Measurements from ENCODE around the gene CCR8. TPM values are rescaled to one million over a fixed set of nuclear protein-coding genes. Genes with fewer than 3 reads are reported as not detected.

The CCR8 gene
- total and polyA plus RNA-seq, 7 donors: not detected

DNA sequence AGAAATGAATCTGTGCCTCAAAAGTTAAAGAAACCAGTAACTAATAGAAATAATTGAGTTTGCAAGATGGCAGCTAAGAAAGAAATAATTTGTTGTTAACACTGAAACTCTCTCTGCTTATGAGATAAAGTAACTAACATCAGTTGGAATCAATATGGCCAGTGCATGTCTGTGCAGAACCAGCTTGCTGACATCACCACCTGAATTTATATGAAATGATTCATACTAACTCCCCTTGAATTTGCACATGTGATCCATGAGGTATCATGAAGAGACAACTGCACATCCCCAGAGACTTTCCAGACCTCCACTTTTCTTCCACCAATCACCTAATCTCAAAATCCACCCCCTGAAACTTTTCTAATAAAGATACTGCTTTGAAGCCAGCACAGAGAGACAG is 43.3 kb downstream of the CCR8 start:
- Histone ChIP-seq H3K9me3 (no peaks in the 10 kb centered on the region), H3K27ac (no peak overlapping the region), H3K4me1 (no peaks in the 10 kb centered on the region), H3K27me3 (ENCODE audit: insufficient read depth in 3 of 3, low read length in 2 of 3) (no peaks in the 10 kb centered on the region), H3K4me3 (no peak overlapping the region), H3K36me3 (ENCODE audit: insufficient read depth in 1 of 2, low read depth in 1 of 2) (no peaks in the 10 kb centered on the region)
- intact Hi-C loops (cut with DNase I): no loop called here
- no peak for DNase-seq
- ATAC-seq: no peak
- TF ChIP-seq, protein P1, sequence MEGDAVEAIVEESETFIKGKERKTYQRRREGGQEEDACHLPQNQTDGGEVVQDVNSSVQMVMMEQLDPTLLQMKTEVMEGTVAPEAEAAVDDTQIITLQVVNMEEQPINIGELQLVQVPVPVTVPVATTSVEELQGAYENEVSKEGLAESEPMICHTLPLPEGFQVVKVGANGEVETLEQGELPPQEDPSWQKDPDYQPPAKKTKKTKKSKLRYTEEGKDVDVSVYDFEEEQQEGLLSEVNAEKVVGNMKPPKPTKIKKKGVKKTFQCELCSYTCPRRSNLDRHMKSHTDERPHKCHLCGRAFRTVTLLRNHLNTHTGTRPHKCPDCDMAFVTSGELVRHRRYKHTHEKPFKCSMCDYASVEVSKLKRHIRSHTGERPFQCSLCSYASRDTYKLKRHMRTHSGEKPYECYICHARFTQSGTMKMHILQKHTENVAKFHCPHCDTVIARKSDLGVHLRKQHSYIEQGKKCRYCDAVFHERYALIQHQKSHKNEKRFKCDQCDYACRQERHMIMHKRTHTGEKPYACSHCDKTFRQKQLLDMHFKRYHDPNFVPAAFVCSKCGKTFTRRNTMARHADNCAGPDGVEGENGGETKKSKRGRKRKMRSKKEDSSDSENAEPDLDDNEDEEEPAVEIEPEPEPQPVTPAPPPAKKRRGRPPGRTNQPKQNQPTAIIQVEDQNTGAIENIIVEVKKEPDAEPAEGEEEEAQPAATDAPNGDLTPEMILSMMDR (IDR thresholded peaks at IDR 0.05): no peak

DNA sequence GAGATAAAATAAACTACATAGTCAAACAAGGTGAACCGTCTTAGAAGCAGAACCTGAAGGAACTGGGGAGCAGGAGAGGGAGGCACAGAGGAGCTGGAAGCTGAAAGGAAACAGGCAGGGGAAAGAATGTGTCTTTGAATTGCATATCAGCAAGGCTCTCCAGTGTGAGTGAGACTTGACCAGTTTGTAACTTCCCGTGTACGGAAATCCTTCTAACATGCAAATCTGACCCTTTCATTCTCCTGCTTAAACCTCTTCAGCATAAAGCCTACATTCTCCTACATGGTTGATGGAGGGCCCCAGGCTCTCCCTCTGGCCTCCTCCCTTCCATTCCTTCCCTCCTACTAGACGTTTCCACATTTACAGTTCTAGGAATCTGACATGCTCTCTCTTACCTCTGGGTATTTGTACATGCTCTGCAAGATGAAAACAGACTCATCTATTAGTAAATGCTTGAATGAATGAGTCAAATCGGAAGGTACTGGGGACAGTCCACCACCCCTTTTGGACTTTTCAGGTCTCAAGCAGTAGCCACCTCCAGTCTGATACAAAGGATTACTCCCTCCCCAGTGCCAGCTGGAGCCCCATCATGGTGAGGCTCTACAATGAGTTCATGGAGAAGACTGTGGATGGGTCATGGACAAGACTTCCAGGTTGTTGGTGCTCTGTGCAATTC is 47.6 kb downstream of the CCR8 start:
- H3K27ac ChIP-seq: no peak overlapping the region
- H3K4me3 ChIP-seq: no peak overlapping the region
- TF ChIP-seq, protein P1 (IDR thresholded peaks at IDR 0.05): no peak
- intact Hi-C loops (cut with DNase I): no loop called here
- H3K4me1 ChIP-seq: no peaks in the 10 kb centered on the region
- WGBS, 3 donors: 56 to 77% (median 73%) methylated on average over 5 of the region's 5 CpGs
- ATAC-seq (no peak), DNase-seq (no peak)
- H3K27me3 ChIP-seq (ENCODE audit: insufficient read depth in 3 of 3, low read length in 2 of 3): no peaks in the 10 kb centered on the region
- no peaks in the 10 kb centered on the region for H3K9me3 ChIP-seq
- no peaks in the 10 kb centered on the region for H3K36me3 ChIP-seq (ENCODE audit: insufficient read depth in 1 of 2, low read depth in 1 of 2)

DNA sequence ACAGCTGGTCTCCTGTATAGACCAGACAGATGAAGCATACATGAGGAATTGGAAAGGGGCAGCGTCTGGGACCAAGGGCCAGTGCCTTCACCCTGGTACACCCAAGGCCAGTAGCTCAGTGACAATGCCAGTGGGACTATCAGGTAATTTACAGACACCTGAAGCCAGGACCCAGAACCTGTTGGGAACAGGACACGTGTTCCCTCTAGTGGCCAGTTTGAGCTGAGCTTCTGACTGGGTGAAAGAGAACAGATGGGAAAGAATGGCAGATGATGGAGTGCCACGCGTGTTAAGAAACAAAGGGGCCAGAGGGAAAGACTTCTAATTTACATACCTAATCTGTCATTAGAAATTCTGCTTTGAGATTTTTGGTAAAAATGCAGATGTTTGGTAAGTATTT is 48.6 kb downstream of the CCR8 start:
- DNase-seq (no peak), ATAC-seq (no peak)
- H3K4me1 ChIP-seq: peaks cover 7% of the 10 kb centered on the region
- H3K27ac ChIP-seq: no peak overlapping the region
- WGBS, 3 donors: 40 to 48% (median 48%) methylated on average over 4 of the region's 4 CpGs
- intact Hi-C loops (cut with DNase I): no loop called here
- H3K9me3 ChIP-seq: no peaks in the 10 kb centered on the region
- H3K27me3 ChIP-seq (ENCODE audit: insufficient read depth in 3 of 3, low read length in 2 of 3): no peaks in the 10 kb centered on the region
- TF ChIP-seq, protein P1 (IDR thresholded peaks at IDR 0.05): peak; percentile 27
- no peaks in the 10 kb centered on the region for H3K36me3 ChIP-seq (ENCODE audit: insufficient read depth in 1 of 2, low read depth in 1 of 2)
- H3K4me3 ChIP-seq: no peak overlapping the region

DNA sequence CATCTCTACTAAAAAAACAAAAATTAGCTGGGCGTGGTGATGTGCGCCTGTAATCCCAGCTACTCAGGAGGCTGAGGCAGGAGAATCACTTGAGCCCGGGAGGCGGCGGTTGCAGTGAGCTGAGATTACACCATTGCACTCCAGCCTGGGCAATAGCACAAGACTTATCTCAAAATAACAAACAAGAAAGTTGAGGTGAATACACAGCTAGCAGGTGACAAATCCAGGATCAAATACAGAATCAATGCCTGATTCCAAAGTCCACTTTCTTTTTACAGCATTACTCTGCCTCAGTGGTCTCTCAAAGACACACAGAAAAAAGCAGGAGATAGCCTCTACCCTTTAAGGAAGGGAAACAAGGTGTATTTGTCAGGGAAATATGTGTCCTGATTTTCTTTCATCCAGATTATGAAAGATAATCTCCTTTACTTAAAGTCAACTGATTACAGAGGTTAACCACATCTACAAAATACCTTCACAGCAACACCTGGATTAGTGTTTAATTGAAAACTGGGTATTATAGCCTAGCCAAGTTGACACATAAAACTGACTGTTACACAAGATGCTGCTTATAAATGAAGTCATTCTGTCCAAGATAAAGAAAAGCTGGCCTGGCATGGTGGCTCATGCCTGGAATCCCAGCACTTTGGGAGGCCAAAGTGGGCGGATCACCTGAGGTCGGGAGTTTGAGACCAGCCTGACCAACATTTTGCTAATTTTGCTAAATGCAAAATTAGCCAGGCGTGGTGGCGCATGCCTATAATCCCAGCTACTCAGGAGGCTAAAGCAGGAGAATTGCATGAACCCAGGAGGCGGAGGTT is 49.7 kb downstream of the CCR8 start:
- intact Hi-C loops (cut with DNase I): no loop called here
- WGBS, 3 donors: 94 to 98% (median 95%) methylated on average over 10 of the region's 10 CpGs

More for the DNA sequence above, 49.7 kb downstream of the CCR8 start:
- Histone ChIP-seq H3K27me3 (ENCODE audit: insufficient read depth in 3 of 3, low read length in 2 of 3) (no peaks in the 10 kb centered on the region), H3K9me3 (no peaks in the 10 kb centered on the region), H3K4me1 (peaks cover 7% of the 10 kb centered on the region), H3K27ac (no peak overlapping the region), H3K4me3 (no peak overlapping the region), H3K36me3 (ENCODE audit: insufficient read depth in 1 of 2, low read depth in 1 of 2) (no peaks in the 10 kb centered on the region)
- TF ChIP-seq, protein P1 (IDR thresholded peaks at IDR 0.05): no peak
- ATAC-seq (no peak), DNase-seq (no peak)
